ENCODE results near the gene RAB11B. TPM values are rescaled to one million over a fixed set of nuclear protein-coding genes. Genes with fewer than 3 reads are reported as not detected.

RAB11B gene
- total and polyA plus RNA-seq, 2 of the 13 experiments (the other 11 are each of a cell fraction or from before 2014, with no cell fraction given), result 6.0 to 28.4 TPM

- TF ChIP-seq ZNF362 (CRISPR knock-in tag; IDR thresholded peaks at IDR 0.05; ENCODE audit: borderline replicate concordance) (peak; percentile 24; the same call in 1 of the 2 replicates), HNRNPLL (IDR thresholded peaks at IDR 0.05; ENCODE audit: low read depth, low read length, poor library complexity, severe bottlenecking) (peak; percentile 83), ZNF577 (CRISPR knock-in tag; IDR thresholded peaks at IDR 0.05; ENCODE audit: borderline replicate concordance, low read depth) (no peak), ZBTB49 (CRISPR knock-in tag; IDR thresholded peaks at IDR 0.05; ENCODE audit: borderline replicate concordance) (no peak), ZMYM2 (CRISPR knock-in tag; IDR thresholded peaks at IDR 0.05) (0 out of 2 replicates have a peak, but pooled peaks have one; percentile 52), ARNT2 (CRISPR knock-in tag; IDR thresholded peaks at IDR 0.05; ENCODE audit: low read depth) (peak; percentile 61; the same call in 1 of the 2 replicates), XRCC5 (optimal IDR thresholded peaks at IDR 0.05; ENCODE audit: low read length) (peak; percentile 22), TFDP2 (CRISPR knock-in tag; IDR thresholded peaks at IDR 0.05) (0 out of 2 replicates have a peak, but pooled peaks have one; percentile 20), FOXK1 (CRISPR knock-in tag; IDR thresholded peaks at IDR 0.05; ENCODE audit: borderline replicate concordance, low read depth) (no peak), SALL1 (CRISPR knock-in tag; IDR thresholded peaks at IDR 0.05) (peak; percentile 71; the same call in 1 of the 2 replicates), ZNF772 (CRISPR knock-in tag; IDR thresholded peaks at IDR 0.05) (0 out of 2 replicates have a peak, but pooled peaks have one; percentile 19), ZNF605 (CRISPR knock-in tag; IDR thresholded peaks at IDR 0.05) (peak; percentile 59; the same call in 1 of the 2 replicates), PLRG1 (conservative IDR thresholded peaks at IDR 0.05) (no peak), PITX1 (CRISPR knock-in tag; IDR thresholded peaks at IDR 0.05) (0 out of 2 replicates have a peak, but pooled peaks have one; percentile 23), ZNF280B (CRISPR knock-in tag; IDR thresholded peaks at IDR 0.05; ENCODE audit: borderline replicate concordance) (peak; percentile 66; the same call in 1 of the 2 replicates), POGZ (CRISPR knock-in tag; IDR thresholded peaks at IDR 0.05) (peak; percentile 6)
Observed at GRCh38 chr19:8363803-8364771, 26.1 kb upstream of the RAB11B start, which contains the start of gene ANGPTL4 (continued).
